ENCODE data around the gene C14orf93. TPM values are rescaled to one million over a fixed set of nuclear protein-coding genes. Genes with fewer than 3 reads are reported as not detected.

The C14orf93 gene
- total RNA-seq, 1 experiment from 2014 or later, result 8.2 TPM

- H3K56ac ChIP-seq (ENCODE audit: insufficient read length, low read depth, low read length), result no peak overlapping the region
- H4K8ac ChIP-seq (replicated peaks; ENCODE audit: insufficient read length, low read depth, low read length), result no peak overlapping the region
- H3K23ac ChIP-seq (ENCODE audit: insufficient read length, low read depth, low read length), result no peak overlapping the region
- no peaks in the 10 kb centered on the region for H3K9me3 Mint-ChIP-seq
- no peak overlapping the region for H2BK5ac ChIP-seq (ENCODE audit: insufficient read length, low read length)
- H3K4me1 Mint-ChIP-seq, result peaks cover 37 to 39% of the 10 kb centered on the region in 2 experiments
- H3K9me3 ChIP-seq (ENCODE audit: control insufficient read depth, low read depth, low read length), result no peaks in the 10 kb centered on the region
- TF ChIP-seq CTCF (conservative IDR thresholded peaks at IDR 0.05), result no peak
- H3K4me2 ChIP-seq (ENCODE audit: insufficient read depth, insufficient read length, low read length), result no peak overlapping the region
- H3K27ac ChIP-seq (ENCODE audit: insufficient read length, low read depth, low read length), result no peak overlapping the region
- H3K79me2 ChIP-seq (ENCODE audit: insufficient read depth, low read length), result no peaks in the 10 kb centered on the region
- peak overlapping the region in 1 of 3 experiments; percentile 67; a peak in 3 of 7 replicates for H3K27ac Mint-ChIP-seq
- no peak overlapping the region for H2BK15ac ChIP-seq (ENCODE audit: low read depth, low read length)
- peaks cover 18 to 20% (median 20%) of the 10 kb centered on the region in 3 experiments; a peak in 6 of 7 replicates for H3K36me3 Mint-ChIP-seq (ENCODE audit: insufficient read depth in 1 of 3, low read depth in 3 of 3)
- H2BK120ac ChIP-seq (ENCODE audit: low read depth, low read length, poor library complexity, severe bottlenecking), result no peak overlapping the region
- H2AK5ac ChIP-seq (ENCODE audit: insufficient read length, low read length), result no peak overlapping the region
- no peak overlapping the region for H3K4ac ChIP-seq (ENCODE audit: low read depth, low read length)
- H2BK12ac ChIP-seq (ENCODE audit: insufficient read length, low read depth, low read length), result no peak overlapping the region
- H3K27me3 Mint-ChIP-seq (ENCODE audit: low read depth), result no peaks in the 10 kb centered on the region
- no peak overlapping the region for H3K9ac ChIP-seq (ENCODE audit: extremely low read depth, insufficient read length, low read length)
- no peak overlapping the region for H3K4me3 Mint-ChIP-seq
- H4K5ac ChIP-seq (ENCODE audit: insufficient read length, low read depth, low read length), result no peak overlapping the region
- no peak overlapping the region for H4K91ac ChIP-seq (ENCODE audit: insufficient read length, low read depth, low read length)
- no peak for DNase-seq
- no peaks in the 10 kb centered on the region for H4K20me1 ChIP-seq (ENCODE audit: control insufficient read depth, insufficient read depth, insufficient read length)
- no peak overlapping the region for H3K14ac ChIP-seq (ENCODE audit: insufficient read depth, low read length)
- no CpG with 5 or more reads among the region's 9 CpGs for WGBS (ENCODE audit: extremely low coverage, insufficient read length, low lambda C conversion rate)
- no peak overlapping the region for H2AFZ ChIP-seq (ENCODE audit: low read length)
- H3K79me1 ChIP-seq (ENCODE audit: insufficient read depth, low read depth, low read length, poor library complexity, severe bottlenecking), result no peaks in the 10 kb centered on the region
- H3K4me1 ChIP-seq (ENCODE audit: insufficient read depth, low read length), result no peaks in the 10 kb centered on the region
- no peak overlapping the region for H3T11ph ChIP-seq (ENCODE audit: low read length)
- H3K18ac ChIP-seq (ENCODE audit: insufficient read length, low read depth, low read length), result no peak overlapping the region
- H3K23me2 ChIP-seq (ENCODE audit: insufficient read length, low read depth, low read length, poor library complexity, severe bottlenecking), result no peaks in the 10 kb centered on the region
- no peak overlapping the region for H2BK20ac ChIP-seq (ENCODE audit: low read depth, low read length, poor library complexity, severe bottlenecking)
- no peaks in the 10 kb centered on the region for H3K27me3 ChIP-seq (ENCODE audit: insufficient read depth, low read length)
Measured at GRCh38 chr14:23021434-23021833, 11.5 kb upstream of the C14orf93 start.

Measured in H9 (cell line).